Muscle layer of colon (tissue), 2 donors: ENCODE measurements around the gene RMDN2.

Experiments
- H3K27ac ChIP-seq: one replicate; pipeline ENCODE4 v1.7.0; 2013; ENCODE audit warnings: low read depth, mild to moderate bottlenecking, low read length, moderate library complexity
- H3K27me3 ChIP-seq, 2 donors: one replicate each; pipeline ENCODE4 v1.7.0; 2013; ENCODE audit warnings: low read length in 2 of 2, mild to moderate bottlenecking in 2 of 2; ENCODE audit not compliant: insufficient read depth in 2 of 2, control insufficient read depth in 1 of 2
- H3K36me3 ChIP-seq: one replicate; pipeline ENCODE4 v1.7.0; 2013; ENCODE audit warnings: mild to moderate bottlenecking, low read length; ENCODE audit not compliant: insufficient read depth
- H3K4me1 ChIP-seq: one replicate; pipeline ENCODE4 v1.7.0; 2013; ENCODE audit warnings: mild to moderate bottlenecking, low read length; ENCODE audit not compliant: insufficient read depth
- H3K4me3 ChIP-seq, 2 donors: one replicate each; pipeline ENCODE4 v1.7.0; 2013; ENCODE audit warnings: low read length in 2 of 2, low read depth in 1 of 2, mild to moderate bottlenecking in 1 of 2, moderate library complexity in 1 of 2
- H3K9ac ChIP-seq: one replicate; pipeline ENCODE4 v1.7.0; 2013; ENCODE audit warnings: low read length
- H3K9me3 ChIP-seq: one replicate; pipeline ENCODE4 v1.7.0; 2013; ENCODE audit warnings: mild to moderate bottlenecking, low read length
- donor health status: abdominal sarcoma.
- donor health status: Adenocarcinoma of cecum.

RMDN2 gene

GRCh38 chr2:38060236-38061018 lies 135.3 kb downstream of the RMDN2 start:
- Histone ChIP-seq H3K9ac (no peak overlapping the region), H3K4me1 (no peaks in the 10 kb centered on the region), H3K27me3 (no peaks in the 10 kb centered on the region), H3K9me3 (no peaks in the 10 kb centered on the region), H3K4me3 (no peak overlapping the region), H3K27ac (no peak overlapping the region), H3K36me3 (no peaks in the 10 kb centered on the region)

GRCh38 chr2:38064801-38065501 lies 139.9 kb downstream of the RMDN2 start:
- H3K9me3 ChIP-seq, result no peaks in the 10 kb centered on the region

GRCh38 chr2:38065502-38066135 lies 140.5 kb downstream of the RMDN2 start:
- Histone ChIP-seq H3K4me1 (no peaks in the 10 kb centered on the region), H3K36me3 (no peaks in the 10 kb centered on the region), H3K4me3 (no peak overlapping the region), H3K9ac (no peak overlapping the region), H3K27me3 (no peaks in the 10 kb centered on the region), H3K9me3 (no peaks in the 10 kb centered on the region), H3K27ac (no peak overlapping the region)

More at GRCh38 chr2:38064801-38065501, 139.9 kb downstream of the RMDN2 start:
- no peak overlapping the region for H3K9ac ChIP-seq
- no peak overlapping the region for H3K4me3 ChIP-seq
- no peaks in the 10 kb centered on the region for H3K36me3 ChIP-seq
- no peaks in the 10 kb centered on the region for H3K27me3 ChIP-seq
- H3K27ac ChIP-seq, result no peak overlapping the region
- no peaks in the 10 kb centered on the region for H3K4me1 ChIP-seq

GRCh38 chr2:38066421-38067115 lies 141.5 kb downstream of the RMDN2 start:
- H3K9ac ChIP-seq, result no peak overlapping the region
- H3K36me3 ChIP-seq, result no peaks in the 10 kb centered on the region
- no peaks in the 10 kb centered on the region for H3K9me3 ChIP-seq
- H3K27ac ChIP-seq, result no peak overlapping the region
- no peaks in the 10 kb centered on the region for H3K27me3 ChIP-seq
- no peaks in the 10 kb centered on the region for H3K4me1 ChIP-seq
- no peak overlapping the region for H3K4me3 ChIP-seq
